ENCODE measurements around the gene BRD4. TPM values are rescaled to one million over a fixed set of nuclear protein-coding genes. Genes with fewer than 3 reads are reported as not detected.

BRD4 gene
- total RNA-seq, 1 donor = 26.3 TPM

DNA sequence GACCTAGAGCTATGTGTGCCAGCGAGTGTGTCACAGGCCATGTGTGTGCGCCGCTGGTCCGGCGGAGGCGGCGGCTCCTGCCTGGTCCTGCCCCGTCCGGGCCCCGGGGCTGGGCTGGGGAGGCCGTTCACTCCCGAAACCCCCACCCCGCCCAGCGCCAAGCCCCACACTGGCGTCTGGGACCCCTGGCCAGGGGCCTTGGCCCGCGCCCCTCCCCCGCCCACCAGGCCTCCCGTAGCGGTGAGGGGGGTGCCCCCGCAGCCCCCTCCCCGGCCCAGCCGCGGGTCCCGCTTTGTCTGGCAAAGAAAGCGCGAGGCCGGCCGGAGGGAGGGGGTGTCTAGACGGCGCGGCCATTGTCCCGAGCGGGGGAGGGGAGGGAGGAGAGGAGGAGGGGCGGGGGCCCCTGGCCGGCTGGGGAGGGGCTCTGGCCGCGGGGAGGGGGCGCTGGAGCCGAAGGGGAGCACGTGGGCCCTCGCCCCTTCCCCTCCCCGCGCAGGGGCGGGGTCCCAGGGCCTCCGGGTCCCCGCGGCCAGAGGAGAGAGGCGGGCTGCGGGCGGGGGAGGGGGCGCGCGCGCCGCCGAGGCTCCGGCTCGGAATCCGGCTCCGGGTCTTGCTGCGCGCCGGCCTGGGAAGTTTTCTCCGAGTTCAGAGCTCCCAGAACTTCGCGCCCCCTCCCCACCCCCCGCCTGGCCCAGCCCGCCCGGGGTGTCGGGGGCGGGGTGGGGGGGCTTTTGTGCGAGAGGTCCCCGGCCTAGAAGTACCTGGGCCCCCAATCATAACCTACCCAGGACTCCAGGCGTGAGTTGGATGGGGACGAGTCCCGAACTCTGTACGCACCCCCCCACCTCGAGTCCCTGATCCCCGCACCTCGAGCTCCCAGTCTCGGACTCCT, 132.4 kb downstream of the BRD4 start:
- DNase-seq (ENCODE audit: low read depth) = peak; percentile 52
- peak overlapping the region; percentile 85 for H3K4me3 ChIP-seq (ENCODE audit: low read depth, low read length)
- no peak for TF ChIP-seq CTCF (IDR thresholded peaks at IDR 0.05; ENCODE audit: insufficient read depth, low read depth, low read length)

- TF ChIP-seq CTCF (IDR thresholded peaks at IDR 0.05; ENCODE audit: insufficient read depth, low read depth, low read length) = no peak
- DNase-seq (ENCODE audit: low read depth) = no peak
- H3K4me3 ChIP-seq (ENCODE audit: low read depth, low read length) = peak overlapping the region; percentile 2
Observed at GRCh38 chr19:15198951-15199660, 133.2 kb downstream of the BRD4 start.

DNA sequence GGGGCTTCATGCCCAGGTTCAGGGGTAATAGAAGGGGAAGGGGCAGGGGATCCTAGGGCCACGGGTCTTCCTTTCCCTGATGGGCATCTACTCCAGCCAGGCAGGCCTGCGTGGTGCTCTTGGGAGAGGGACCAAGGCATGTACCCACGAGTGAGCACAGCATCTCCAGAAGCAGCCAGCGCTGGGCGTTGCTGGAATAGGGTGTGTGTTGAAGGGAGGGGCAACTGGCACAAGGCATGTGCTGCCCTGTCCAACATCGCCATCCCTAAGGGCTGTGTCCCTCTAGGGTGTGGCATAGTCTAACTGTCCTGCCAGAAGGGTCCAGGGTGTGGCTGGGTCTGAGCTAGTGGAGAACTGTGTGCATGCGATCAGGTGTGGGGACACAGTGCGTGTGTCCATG, 134.4 kb downstream of the BRD4 start:
- no peak for DNase-seq (ENCODE audit: low read depth)
- TF ChIP-seq CTCF (IDR thresholded peaks at IDR 0.05; ENCODE audit: insufficient read depth, low read depth, low read length) = no peak
- H3K4me3 ChIP-seq (ENCODE audit: low read depth, low read length) = no peak overlapping the region

GRCh38 chr19:15197275-15197941, 134.9 kb downstream of the BRD4 start:
- peak; percentile 36 for DNase-seq (ENCODE audit: low read depth)
- no peak overlapping the region for H3K4me3 ChIP-seq (ENCODE audit: low read depth, low read length)
- no peak for TF ChIP-seq CTCF (IDR thresholded peaks at IDR 0.05; ENCODE audit: insufficient read depth, low read depth, low read length)

- DNase-seq (ENCODE audit: low read depth) = no peak
- no peak overlapping the region for H3K4me3 ChIP-seq (ENCODE audit: low read depth, low read length)
Observed at GRCh38 chr19:15196360-15197005, 135.9 kb downstream of the BRD4 start.

More at GRCh38 chr19:15196360-15197005, 135.9 kb downstream of the BRD4 start:
- TF ChIP-seq CTCF (IDR thresholded peaks at IDR 0.05; ENCODE audit: insufficient read depth, low read depth, low read length) = no peak

Measured in fibroblast of villous mesenchyme (primary cell).